ENCODE data around the gene GGPS1. TPM values are rescaled to one million over a fixed set of nuclear protein-coding genes. Genes with fewer than 3 reads are reported as not detected.

GGPS1 gene
- total and polyA plus RNA-seq, 2 experiments from 2014 or later, result 14.9 to 66.9 TPM

DNA sequence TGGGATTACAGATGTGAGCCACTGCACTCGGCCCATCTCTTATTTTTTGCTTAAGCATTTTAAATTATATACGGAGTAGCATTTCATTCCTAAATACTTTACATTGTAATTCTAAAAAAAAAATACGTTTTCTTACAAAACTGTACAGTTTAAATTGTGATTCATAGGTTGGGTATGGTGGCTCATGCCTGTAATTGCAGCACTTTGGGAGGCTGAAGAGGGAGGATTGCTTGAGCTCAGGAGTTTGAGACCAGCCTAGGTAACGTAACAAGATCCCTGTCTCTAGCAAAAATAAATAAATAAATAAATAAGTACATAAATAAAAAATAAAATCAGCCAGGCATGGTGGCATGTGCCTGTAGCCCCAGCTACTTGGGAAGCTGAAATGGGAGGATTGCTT is 63.5 kb downstream of the GGPS1 start:
- no peaks in the 10 kb centered on the region for H3K27me3 ChIP-seq
- no peak for DNase-seq (ENCODE audit: low read depth in 1 of 2, low spot score in 1 of 2)
- TF ChIP-seq, protein P1, sequence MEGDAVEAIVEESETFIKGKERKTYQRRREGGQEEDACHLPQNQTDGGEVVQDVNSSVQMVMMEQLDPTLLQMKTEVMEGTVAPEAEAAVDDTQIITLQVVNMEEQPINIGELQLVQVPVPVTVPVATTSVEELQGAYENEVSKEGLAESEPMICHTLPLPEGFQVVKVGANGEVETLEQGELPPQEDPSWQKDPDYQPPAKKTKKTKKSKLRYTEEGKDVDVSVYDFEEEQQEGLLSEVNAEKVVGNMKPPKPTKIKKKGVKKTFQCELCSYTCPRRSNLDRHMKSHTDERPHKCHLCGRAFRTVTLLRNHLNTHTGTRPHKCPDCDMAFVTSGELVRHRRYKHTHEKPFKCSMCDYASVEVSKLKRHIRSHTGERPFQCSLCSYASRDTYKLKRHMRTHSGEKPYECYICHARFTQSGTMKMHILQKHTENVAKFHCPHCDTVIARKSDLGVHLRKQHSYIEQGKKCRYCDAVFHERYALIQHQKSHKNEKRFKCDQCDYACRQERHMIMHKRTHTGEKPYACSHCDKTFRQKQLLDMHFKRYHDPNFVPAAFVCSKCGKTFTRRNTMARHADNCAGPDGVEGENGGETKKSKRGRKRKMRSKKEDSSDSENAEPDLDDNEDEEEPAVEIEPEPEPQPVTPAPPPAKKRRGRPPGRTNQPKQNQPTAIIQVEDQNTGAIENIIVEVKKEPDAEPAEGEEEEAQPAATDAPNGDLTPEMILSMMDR (IDR thresholded peaks at IDR 0.05; ENCODE audit: low read depth, low read length), result no peak
- H3K4me1 ChIP-seq (ENCODE audit: low read depth), result no peaks in the 10 kb centered on the region
- no peak overlapping the region for H3K27ac ChIP-seq
- no peaks in the 10 kb centered on the region for H3K9me3 ChIP-seq (ENCODE audit: low read depth)
- no peaks in the 10 kb centered on the region for H3K36me3 ChIP-seq
- no peak overlapping the region for H3K4me3 ChIP-seq

Other genes with a start within 250 kb of the GGPS1 start
- 92.9 and 114 TPM in 2 replicates for gene TOMM20, start 199.7 kb upstream of the GGPS1 start, total RNA-seq
- gene TOMM20, start 199.7 kb upstream of the GGPS1 start, polyA plus RNA-seq, result 71.8 and 93.6 TPM in 2 replicates
- gene RBM34, start 167.3 kb upstream of the GGPS1 start, total RNA-seq, result 40.7 and 41.2 TPM in 2 replicates
- 63.8 and 77.3 TPM in 2 replicates for gene RBM34, start 167.3 kb upstream of the GGPS1 start, polyA plus RNA-seq
- gene ARID4B, start 391 bp upstream of the GGPS1 start, total RNA-seq, result 37.9 and 74.6 TPM in 2 replicates
- gene ARID4B, start 391 bp upstream of the GGPS1 start, polyA plus RNA-seq, result 33.8 and 34.2 TPM in 2 replicates
- gene TBCE, start 38.9 kb downstream of the GGPS1 start, total RNA-seq, result 17.9 and 19.3 TPM in 2 replicates
- gene TBCE, start 38.9 kb downstream of the GGPS1 start, polyA plus RNA-seq, result 34.8 and 35.9 TPM in 2 replicates
- 18.5 and 22.4 TPM in 2 replicates for gene B3GALNT2, start 175.9 kb downstream of the GGPS1 start, total RNA-seq
- 11.4 and 14.5 TPM in 2 replicates for gene B3GALNT2, start 175.9 kb downstream of the GGPS1 start, polyA plus RNA-seq

Measured in cardiac muscle cell (in vitro differentiated cells and primary cell).